ENCODE measurements around the gene GCKR.
"Not testable (repeated sequence)": the region's sequence is repeated elsewhere in the genome, so short reads cannot be mapped to it uniquely, and the experiment has no call there.

The GCKR gene

DNA sequence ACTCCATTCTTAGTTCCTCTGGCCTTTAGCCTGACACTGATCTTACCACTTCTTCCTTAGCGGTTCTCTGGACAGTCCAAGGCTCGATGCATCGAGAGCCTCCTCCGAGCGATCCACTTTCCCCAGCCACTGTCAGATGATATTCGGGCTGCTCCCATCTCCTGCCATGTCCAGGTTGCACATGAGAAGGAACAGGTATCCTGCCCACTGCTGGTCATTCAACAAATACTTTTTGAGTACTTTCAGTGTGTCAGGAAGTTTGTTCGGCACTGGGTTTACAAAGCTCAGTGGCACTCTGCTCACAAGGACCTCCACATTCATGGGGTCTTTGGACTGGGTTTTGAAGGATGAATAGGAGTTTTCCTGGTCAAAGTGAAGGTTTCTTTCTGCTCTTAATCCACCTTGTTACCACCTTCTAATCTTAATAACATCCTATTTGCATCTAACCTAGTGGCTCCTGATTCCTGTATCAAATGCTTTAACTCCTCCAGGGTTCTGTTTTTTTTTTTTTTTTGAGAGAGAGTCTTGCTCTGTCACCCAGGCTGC, 25.8 kb downstream of the GCKR start:
- no peak overlapping the region for H3K4me3 ChIP-seq (ENCODE audit: control insufficient read depth, low read depth, low read length)
- no peak for DNase-seq (ENCODE audit: low read depth)
- TF ChIP-seq, protein P1, sequence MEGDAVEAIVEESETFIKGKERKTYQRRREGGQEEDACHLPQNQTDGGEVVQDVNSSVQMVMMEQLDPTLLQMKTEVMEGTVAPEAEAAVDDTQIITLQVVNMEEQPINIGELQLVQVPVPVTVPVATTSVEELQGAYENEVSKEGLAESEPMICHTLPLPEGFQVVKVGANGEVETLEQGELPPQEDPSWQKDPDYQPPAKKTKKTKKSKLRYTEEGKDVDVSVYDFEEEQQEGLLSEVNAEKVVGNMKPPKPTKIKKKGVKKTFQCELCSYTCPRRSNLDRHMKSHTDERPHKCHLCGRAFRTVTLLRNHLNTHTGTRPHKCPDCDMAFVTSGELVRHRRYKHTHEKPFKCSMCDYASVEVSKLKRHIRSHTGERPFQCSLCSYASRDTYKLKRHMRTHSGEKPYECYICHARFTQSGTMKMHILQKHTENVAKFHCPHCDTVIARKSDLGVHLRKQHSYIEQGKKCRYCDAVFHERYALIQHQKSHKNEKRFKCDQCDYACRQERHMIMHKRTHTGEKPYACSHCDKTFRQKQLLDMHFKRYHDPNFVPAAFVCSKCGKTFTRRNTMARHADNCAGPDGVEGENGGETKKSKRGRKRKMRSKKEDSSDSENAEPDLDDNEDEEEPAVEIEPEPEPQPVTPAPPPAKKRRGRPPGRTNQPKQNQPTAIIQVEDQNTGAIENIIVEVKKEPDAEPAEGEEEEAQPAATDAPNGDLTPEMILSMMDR (conservative IDR thresholded peaks at IDR 0.05; ENCODE audit: control insufficient read depth, insufficient read depth, low read depth, low read length): no peak

DNA sequence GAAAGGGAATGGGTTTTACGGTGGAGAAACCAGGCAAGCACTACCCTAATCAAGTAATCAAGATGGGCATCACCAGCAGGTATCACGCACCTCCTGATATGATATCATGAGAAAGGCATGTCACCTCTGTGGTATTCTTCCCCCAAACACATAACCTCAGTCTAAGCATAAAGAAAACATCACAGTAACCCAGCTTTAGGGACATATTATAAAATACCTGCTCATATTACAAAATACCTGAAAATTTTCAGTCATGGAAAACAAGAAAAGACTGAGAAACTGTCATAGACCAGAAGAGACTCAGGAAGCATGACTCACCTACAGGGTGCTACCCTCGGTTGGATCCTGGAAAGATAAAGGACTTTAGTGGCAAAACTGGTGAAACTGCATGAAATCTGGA, 30.5 kb downstream of the GCKR start:
- TF ChIP-seq, protein P1 (conservative IDR thresholded peaks at IDR 0.05; ENCODE audit: control insufficient read depth, insufficient read depth, low read depth, low read length): no peak
- no peak overlapping the region for H3K4me3 ChIP-seq (ENCODE audit: control insufficient read depth, low read depth, low read length)
- DNase-seq (ENCODE audit: low read depth): no peak

DNA sequence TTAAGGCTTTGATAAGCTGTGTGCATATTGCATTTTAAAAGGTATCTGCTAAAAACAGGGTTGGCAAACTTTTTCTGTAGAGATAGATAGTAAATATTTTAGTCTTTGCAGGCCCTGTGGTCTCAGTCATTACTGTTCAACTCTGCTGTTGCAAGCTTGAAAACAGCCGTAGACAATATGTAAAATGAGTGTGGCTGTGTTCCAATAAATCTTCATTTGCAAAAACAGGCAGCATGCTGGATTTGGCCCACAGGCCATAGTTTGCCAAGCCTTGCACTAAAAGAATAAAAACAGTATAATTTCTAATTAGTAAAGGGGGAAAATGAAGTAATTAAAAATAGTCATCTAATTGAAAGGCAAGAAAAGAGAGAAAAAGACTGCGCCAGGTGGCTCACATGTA, 35.3 kb downstream of the GCKR start:
- TF ChIP-seq, protein P1 (conservative IDR thresholded peaks at IDR 0.05; ENCODE audit: control insufficient read depth, insufficient read depth, low read depth, low read length): no peak
- no peak overlapping the region for H3K4me3 ChIP-seq (ENCODE audit: control insufficient read depth, low read depth, low read length)
- no peak for DNase-seq (ENCODE audit: low read depth)

DNA sequence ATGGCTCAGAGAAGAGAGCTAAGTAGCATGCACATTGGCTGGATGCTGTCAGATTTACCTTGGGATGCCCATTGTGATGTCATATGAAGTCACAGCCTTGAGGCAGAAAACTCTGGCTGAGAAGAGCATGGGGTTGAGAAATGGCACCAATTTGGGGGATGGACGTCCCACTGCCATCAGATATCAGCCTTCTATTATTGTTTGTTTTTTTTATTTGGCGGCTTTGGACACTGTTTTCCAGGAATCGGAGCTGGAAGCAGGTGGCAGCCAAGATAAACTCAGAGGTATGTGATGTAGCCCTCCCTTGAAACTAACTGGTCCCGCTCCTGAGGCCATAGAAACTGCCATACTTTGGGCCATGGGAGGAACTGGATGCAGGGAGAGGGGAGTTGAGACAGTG, 40.6 kb downstream of the GCKR start:
- no peak for DNase-seq (ENCODE audit: low read depth)
- TF ChIP-seq, protein P1 (conservative IDR thresholded peaks at IDR 0.05; ENCODE audit: control insufficient read depth, insufficient read depth, low read depth, low read length): no peak
- H3K4me3 ChIP-seq (ENCODE audit: control insufficient read depth, low read depth, low read length): no peak overlapping the region

DNA sequence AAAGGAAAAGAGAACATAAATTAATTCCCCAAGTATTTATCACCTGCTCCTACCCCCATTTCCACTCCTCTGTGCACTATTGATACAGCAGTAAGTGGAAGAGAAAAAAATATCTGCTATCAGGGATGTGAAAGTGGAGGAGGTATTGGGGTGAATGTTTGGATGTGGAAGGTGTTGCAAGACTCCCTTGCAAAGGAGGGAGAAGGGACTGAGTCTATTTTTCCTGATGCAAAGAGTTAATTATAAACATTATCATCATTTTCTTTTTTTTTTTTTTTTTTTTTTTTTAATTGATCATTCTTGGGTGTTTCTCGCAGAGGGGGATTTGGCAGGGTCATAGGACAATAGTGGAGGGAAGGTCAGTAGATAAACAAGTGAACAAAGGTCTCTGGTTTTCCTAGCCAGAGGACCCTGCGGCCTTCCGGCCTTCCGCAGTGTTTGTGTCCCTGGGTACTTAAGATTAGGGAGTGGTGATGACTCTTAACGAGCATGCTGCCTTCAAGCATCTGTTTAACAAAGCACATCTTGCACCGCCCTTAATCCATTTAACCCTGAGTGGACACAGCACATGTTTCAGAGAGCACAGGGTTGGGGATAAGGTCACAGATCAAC, 42.3 kb downstream of the GCKR start:
- H3K4me3 ChIP-seq (ENCODE audit: control insufficient read depth, low read depth, low read length); DNase-seq (ENCODE audit: low read depth): not testable (repeated sequence)

DNA sequence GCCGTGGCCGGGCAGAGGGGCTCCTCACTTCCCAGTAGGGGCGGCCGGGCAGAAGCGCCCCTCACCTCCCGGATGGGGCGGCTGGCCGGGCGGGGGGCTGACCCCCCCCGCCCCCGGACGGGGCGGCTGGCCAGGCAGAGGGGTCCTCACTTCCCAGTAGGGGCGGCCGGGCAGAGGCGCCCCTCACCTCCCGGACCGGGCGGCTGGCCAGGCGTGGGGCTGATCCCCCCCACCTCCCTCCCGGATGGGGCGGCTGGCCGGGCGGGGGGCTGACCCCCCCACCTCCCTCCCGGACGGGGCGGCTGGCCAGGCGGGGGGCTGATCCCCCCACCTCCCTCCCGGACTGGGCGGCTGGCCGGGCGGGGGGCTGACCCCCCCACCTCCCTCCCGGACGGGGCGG, 43.0 kb downstream of the GCKR start:
- DNase-seq (ENCODE audit: low read depth); H3K4me3 ChIP-seq (ENCODE audit: control insufficient read depth, low read depth, low read length): not testable (repeated sequence)

DNA sequence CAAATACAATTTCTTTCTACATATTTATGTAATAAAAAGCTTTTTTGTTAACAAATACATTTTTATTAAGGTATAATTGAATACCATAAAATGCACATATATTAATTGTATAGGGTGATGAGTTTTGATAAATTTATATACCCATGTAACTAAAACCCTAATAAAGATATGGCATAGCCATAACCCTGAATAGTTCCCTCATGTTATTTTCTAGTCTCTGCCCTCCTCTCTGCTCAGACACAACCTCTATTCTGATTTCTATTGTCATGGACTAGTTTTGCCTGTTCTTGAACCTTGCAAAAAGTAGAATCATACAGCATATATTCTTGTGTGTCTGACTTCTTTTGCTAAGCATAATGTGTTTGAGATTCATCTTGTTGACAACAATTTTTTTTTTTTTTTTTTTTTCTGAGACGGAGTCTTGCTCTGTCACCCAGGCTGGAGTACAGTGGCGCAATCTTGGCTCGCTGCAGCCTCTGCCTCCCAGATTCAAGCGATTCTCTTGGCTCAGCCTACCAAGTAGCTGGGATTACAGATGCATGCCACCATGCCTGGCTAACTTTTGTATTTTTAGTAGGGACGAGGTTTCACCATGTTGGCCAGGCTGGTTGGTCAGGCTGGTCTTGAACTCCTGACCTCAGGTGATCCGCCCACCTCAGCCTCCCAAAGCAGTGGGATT, 47.6 kb downstream of the GCKR start:
- DNase-seq (ENCODE audit: low read depth): no peak
- TF ChIP-seq, protein P1 (conservative IDR thresholded peaks at IDR 0.05; ENCODE audit: control insufficient read depth, insufficient read depth, low read depth, low read length): no peak
- no peak overlapping the region for H3K4me3 ChIP-seq (ENCODE audit: control insufficient read depth, low read depth, low read length)
